ENCODE data around the gene ZNF471.

DNA sequence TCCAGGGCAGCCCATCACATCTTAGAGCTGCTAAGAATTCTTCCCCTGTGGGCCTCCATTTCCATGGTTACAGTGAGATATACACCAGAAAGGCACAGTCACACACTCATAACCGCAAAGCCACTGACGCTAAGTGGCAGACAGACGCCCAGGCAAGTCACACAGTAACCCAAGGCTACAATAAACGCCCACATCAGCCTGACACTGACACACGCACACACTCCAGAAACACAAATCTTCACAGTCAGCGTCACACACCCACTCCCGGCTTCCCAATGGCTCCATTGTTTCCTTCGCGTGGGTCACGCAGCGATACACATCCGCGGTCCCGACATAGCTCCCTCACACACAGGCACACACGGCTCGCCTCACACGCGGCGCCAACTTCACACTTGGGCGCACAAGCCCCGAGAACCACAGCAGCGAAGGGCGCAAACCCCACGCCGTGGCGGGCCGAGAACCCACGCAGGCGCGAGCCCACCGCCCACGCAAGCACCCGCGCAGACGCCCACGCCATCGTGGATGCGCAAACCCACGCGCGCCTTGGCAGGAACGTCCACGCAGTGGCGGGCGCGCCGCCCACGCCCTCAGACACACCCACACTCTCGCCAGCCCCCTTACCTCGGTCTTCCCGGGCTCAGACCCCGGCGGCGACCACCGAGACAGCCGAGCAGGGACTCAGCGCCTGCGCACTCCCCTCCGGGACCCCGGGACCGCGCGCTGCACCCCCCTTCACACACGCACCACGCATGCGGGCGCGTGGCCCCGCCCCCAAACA, 30.8 kb upstream of the ZNF471 start, which contains the start of gene ZNF667:
- TF ChIP-seq HNRNPLL (IDR thresholded peaks at IDR 0.05; ENCODE audit: low read depth, low read length, poor library complexity, severe bottlenecking) (no peak), EZH2 (conservative IDR thresholded peaks at IDR 0.05; ENCODE audit: low read depth, low read length) (no peak), KDM5A (IDR thresholded peaks at IDR 0.05; ENCODE audit: borderline replicate concordance, low read length) (no peak), SMAD3 (CRISPR knock-in tag; IDR thresholded peaks at IDR 0.05) (no peak)

Measured in HepG2 (cell line).